ENCODE data around the gene XNDC1N. TPM values are rescaled to one million over a fixed set of nuclear protein-coding genes. Genes with fewer than 3 reads are reported as not detected.

XNDC1N gene
- total RNA-seq, 1 experiment from 2014 or later = 19.3 TPM

GRCh38 chr11:71931245-71931602, 2.8 kb upstream of the XNDC1N start:
- TF ChIP-seq EZH2 (IDR thresholded peaks at IDR 0.05; ENCODE audit: low read depth) (no peak), CTCF (conservative IDR thresholded peaks at IDR 0.05) (no peak)
- Histone ChIP-seq H3K9me2 (ENCODE audit: insufficient read depth) (no peaks in the 10 kb centered on the region), H3K4me3 (no peak overlapping the region), H2AFZ (no peak overlapping the region), H3K79me2 (ENCODE audit: low read depth) (peaks cover 84% of the 10 kb centered on the region), H3K4me1 (replicated peaks; ENCODE audit: insufficient read depth) (peaks cover 18% of the 10 kb centered on the region), H4K20me1 (ENCODE audit: insufficient read depth) (peaks cover 19% of the 10 kb centered on the region), H3K36me3 (ENCODE audit: low read depth) (0 out of 2 replicates have a peak, but pooled peaks cover 3% of the 10 kb centered on the region), H3K27ac (no peak overlapping the region), H3K4me2 (peak overlapping the region; percentile 99; the same call in 1 of the 2 replicates), H3K9me3 (ENCODE audit: insufficient read depth, low read depth) (no peaks in the 10 kb centered on the region), H3K27me3 (ENCODE audit: insufficient read depth, low read depth) (no peaks in the 10 kb centered on the region), H3F3A (ENCODE audit: insufficient read depth, low read depth) (no peaks in the 10 kb centered on the region)
- POLR2A ChIA-PET (ENCODE audit: unreplicated experiment) = no interaction called here
- DNase-seq = no peak
- intact Hi-C loops (cut with micrococcal nuclease; ENCODE audit: unreplicated experiment) = no loop called here
- BruUV-seq (replicated peaks) = TSS peak; percentile 16
- CTCF ChIA-PET = no interaction called here

GRCh38 chr11:71930556-71931244, 2.3 kb upstream of the XNDC1N start:
- H3K9me2 ChIP-seq (ENCODE audit: insufficient read depth) = no peaks in the 10 kb centered on the region
- no peak overlapping the region for H2AFZ ChIP-seq
- TF ChIP-seq CTCF (conservative IDR thresholded peaks at IDR 0.05) (no peak), EZH2 (IDR thresholded peaks at IDR 0.05; ENCODE audit: low read depth) (no peak)
- no peak overlapping the region for H3K27ac ChIP-seq
- H3K36me3 ChIP-seq (ENCODE audit: low read depth) = 0 out of 2 replicates have a peak, but pooled peaks cover 3% of the 10 kb centered on the region
- no peaks in the 10 kb centered on the region for H3F3A ChIP-seq (ENCODE audit: insufficient read depth, low read depth)
- POLR2A ChIA-PET (ENCODE audit: unreplicated experiment) = no interaction called here
- H3K27me3 ChIP-seq (ENCODE audit: insufficient read depth, low read depth) = no peaks in the 10 kb centered on the region
- H3K4me1 ChIP-seq (replicated peaks; ENCODE audit: insufficient read depth) = peaks cover 18% of the 10 kb centered on the region
- H3K79me2 ChIP-seq (ENCODE audit: low read depth) = peaks cover 80% of the 10 kb centered on the region
- intact Hi-C loops (cut with micrococcal nuclease; ENCODE audit: unreplicated experiment) = no loop called here
- peak overlapping the region; percentile 99 for H3K4me2 ChIP-seq
- DNase-seq = peak in 1 of 2 experiments; percentile 37
- no peaks in the 10 kb centered on the region for H3K9me3 ChIP-seq (ENCODE audit: insufficient read depth, low read depth)
- CTCF ChIA-PET = no interaction called here
- no TSS peak for BruUV-seq (replicated peaks)
- H4K20me1 ChIP-seq (ENCODE audit: insufficient read depth) = peaks cover 19% of the 10 kb centered on the region
- peak overlapping the region; percentile 89; the same call in 1 of the 2 replicates for H3K4me3 ChIP-seq

GRCh38 chr11:71929491-71929890, 1.1 kb upstream of the XNDC1N start:
- intact Hi-C loops (cut with micrococcal nuclease; ENCODE audit: unreplicated experiment) = loop anchor here (5.0 kb wide), 2 partner anchors 142 to 153 kb away; partner anchors contain the start of genes LRRC51 and NUMA1
- Histone ChIP-seq H3K4me2 (peak overlapping the region; percentile 99), H3F3A (ENCODE audit: insufficient read depth, low read depth) (no peaks in the 10 kb centered on the region), H3K27ac (no peak overlapping the region), H3K4me1 (replicated peaks; ENCODE audit: insufficient read depth) (peaks cover 18% of the 10 kb centered on the region), H3K36me3 (ENCODE audit: low read depth) (no peaks in the 10 kb centered on the region), H3K4me3 (peak overlapping the region; percentile 89), H3K27me3 (ENCODE audit: insufficient read depth, low read depth) (no peaks in the 10 kb centered on the region), H3K79me2 (ENCODE audit: low read depth) (peaks cover 67% of the 10 kb centered on the region), H3K9me2 (ENCODE audit: insufficient read depth) (no peaks in the 10 kb centered on the region), H3K9me3 (ENCODE audit: insufficient read depth, low read depth) (no peaks in the 10 kb centered on the region), H4K20me1 (ENCODE audit: insufficient read depth) (peaks cover 15% of the 10 kb centered on the region; the same call in 1 of the 2 replicates), H2AFZ (peak overlapping the region; percentile 97)
- no peak for DNase-seq
- BruUV-seq (replicated peaks) = TSS peak; percentile 15
- no peak for TF ChIP-seq EZH2 (IDR thresholded peaks at IDR 0.05; ENCODE audit: low read depth)
- TF ChIP-seq CTCF (conservative IDR thresholded peaks at IDR 0.05) = no peak
- POLR2A ChIA-PET (ENCODE audit: unreplicated experiment) = interaction anchor here (0.5 to 0.6 kb wide), 2 partner anchors 10 to 102 kb away, joined by 3 to 16 read pairs; no protein-coding TSS in a partner anchor
- CTCF ChIA-PET = interaction anchor here (0.5 kb wide), 1 partner anchor 1795 kb away, joined by 4 read pairs; no protein-coding TSS in a partner anchor
